SK-N-SH treated with all-trans-retinoic acid at 6 μM for 48 hours (cell line): ENCODE measurements around the gene MRPL38.

Experiments used
- ATAC-seq: fragments of 200-7000 bp; cut with Tn5 transposase; 3 replicates; pipeline ENCODE4 v1.9.1; 2020; ENCODE audit warnings: mild to moderate bottlenecking, moderate library complexity
- ARNTL ChIP-seq: fragments of 450-650 bp; formaldehyde crosslinking; IDR thresholded peaks from 2 replicates; pipeline ENCODE4 v1.5.0; 2020; ENCODE audit warnings: low read depth, mild to moderate bottlenecking, moderate library complexity, borderline replicate concordance
- BACH2 ChIP-seq: fragments of 250-450 bp; sonication (Bioruptor Pico); IDR thresholded peaks from 2 replicates; pipeline ENCODE4 v1.9.0; 2021; ENCODE audit warnings: mild to moderate bottlenecking, borderline replicate concordance
- CREB5 ChIP-seq: fragments of 250-450 bp; sonication (Bioruptor Pico); IDR thresholded peaks from 2 replicates; pipeline ENCODE4 v1.5.1; 2020; ENCODE audit warnings: low read depth, mild to moderate bottlenecking, moderate library complexity
- CSDC2 ChIP-seq: fragments of 250-450 bp; sonication (Bioruptor Pico); IDR thresholded peaks from 2 replicates; pipeline ENCODE4 v1.5.0; 2020; ENCODE audit warnings: mild to moderate bottlenecking, moderate library complexity
- ESRRG ChIP-seq: fragments of 250-450 bp; sonication (Bioruptor Pico); IDR thresholded peaks from 2 replicates; pipeline ENCODE4 v1.6.1; 2021; ENCODE audit warnings: mild to moderate bottlenecking
- GLIS3 ChIP-seq: fragments of 250-450 bp; sonication (Bioruptor Pico); IDR thresholded peaks from 2 replicates; pipeline ENCODE4 v1.5.0; 2020; ENCODE audit warnings: mild to moderate bottlenecking, moderate library complexity
- ISL1 ChIP-seq: fragments of 250-450 bp; sonication (Bioruptor Pico); IDR thresholded peaks from 2 replicates; pipeline ENCODE4 v2.1.2; 2022; ENCODE audit warnings: mild to moderate bottlenecking, moderate library complexity
- OSR1 ChIP-seq: fragments of 250-450 bp; sonication (Bioruptor Pico); IDR thresholded peaks from 2 replicates; pipeline ENCODE4 v1.8.0; 2022; ENCODE audit warnings: moderate library complexity, mild to moderate bottlenecking, inconsistent platforms
- PATZ1 ChIP-seq: fragments of 250-450 bp; sonication (Bioruptor Pico); IDR thresholded peaks from 2 replicates; pipeline ENCODE4 v1.8.0; 2020; ENCODE audit warnings: mild to moderate bottlenecking, moderate library complexity, borderline replicate concordance
- POU6F1 ChIP-seq: fragments of 250-450 bp; sonication (Bioruptor Pico); IDR thresholded peaks from 2 replicates; pipeline ENCODE4 v1.8.0; 2021; ENCODE audit warnings: low read depth, mild to moderate bottlenecking, moderate library complexity, borderline replicate concordance
- PPARA ChIP-seq: fragments of 250-450 bp; sonication (Bioruptor Pico); IDR thresholded peaks from 2 replicates; pipeline ENCODE4 v1.5.0; 2020; ENCODE audit warnings: mild to moderate bottlenecking, borderline replicate concordance
- RARB ChIP-seq: fragments of 250-450 bp; sonication (Bioruptor Pico); IDR thresholded peaks from 2 replicates; pipeline ENCODE4 v1.8.0; 2021; ENCODE audit warnings: mild to moderate bottlenecking, moderate library complexity
- SNAI2 ChIP-seq: fragments of 250-450 bp; sonication (Bioruptor Pico); IDR thresholded peaks from 2 replicates; pipeline ENCODE4 v1.5.0; 2020; ENCODE audit warnings: mild to moderate bottlenecking, moderate library complexity
- TOX ChIP-seq: fragments of 250-450 bp; sonication (Bioruptor Pico); IDR thresholded peaks from 2 replicates; pipeline ENCODE4 v1.8.0; 2021; ENCODE audit warnings: mild to moderate bottlenecking, moderate library complexity, borderline replicate concordance
- TSHZ2 ChIP-seq: fragments of 250-450 bp; sonication (Bioruptor Pico); IDR thresholded peaks from 2 replicates; pipeline ENCODE4 v1.5.0; 2020; ENCODE audit warnings: mild to moderate bottlenecking, moderate library complexity
- ZC3H10 ChIP-seq: fragments of 250-450 bp; sonication (Bioruptor Pico); IDR thresholded peaks from 2 replicates; pipeline ENCODE4 v1.5.1; 2021; ENCODE audit warnings: mild to moderate bottlenecking, moderate library complexity
- ZFP3 ChIP-seq: fragments of 250-450 bp; sonication (Bioruptor Pico); IDR thresholded peaks from 2 replicates; pipeline ENCODE4 v1.5.0; 2020; ENCODE audit warnings: mild to moderate bottlenecking, moderate library complexity
- ZFP30 ChIP-seq: fragments of 450-650 bp; formaldehyde crosslinking; IDR thresholded peaks from 2 replicates; pipeline ENCODE4 v1.5.0; 2022; ENCODE audit warnings: mild to moderate bottlenecking, moderate library complexity
- ZNF70 ChIP-seq: fragments of 450-650 bp; formaldehyde crosslinking; IDR thresholded peaks from 2 replicates; pipeline ENCODE4 v1.5.0; 2020; ENCODE audit warnings: mild to moderate bottlenecking, moderate library complexity
- ZNF8 ChIP-seq: fragments of 450-650 bp; formaldehyde crosslinking; IDR thresholded peaks from 2 replicates; pipeline ENCODE4 v1.5.0; 2020; ENCODE audit warnings: mild to moderate bottlenecking, moderate library complexity

Gene MRPL38

GRCh38 chr17:75945211-75945610 is 40.5 kb upstream of the MRPL38 start:
- TF ChIP-seq RARB (CRISPR knock-in tag) (no peak), ZNF8 (no peak), ZFP3 (no peak), ESRRG (no peak), SNAI2 (CRISPR knock-in tag) (no peak), GLIS3 (CRISPR knock-in tag) (no peak), PPARA (CRISPR knock-in tag) (no peak), ARNTL (no peak), OSR1 (no peak), PATZ1 (no peak), CSDC2 (no peak), ZC3H10 (CRISPR knock-in tag) (no peak), TOX (no peak), ZFP30 (CRISPR knock-in tag) (no peak), CREB5 (CRISPR knock-in tag) (no peak), ISL1 (CRISPR knock-in tag) (no peak), POU6F1 (CRISPR knock-in tag) (no peak)
- ATAC-seq: no peak

GRCh38 chr17:75943491-75943890 is 38.8 kb upstream of the MRPL38 start:
- no peak for TF ChIP-seq ZNF8
- TF ChIP-seq SNAI2 (CRISPR knock-in tag): no peak
- no peak for ATAC-seq

GRCh38 chr17:75942473-75942872 is 37.8 kb upstream of the MRPL38 start:
- TF ChIP-seq ISL1 (CRISPR knock-in tag) (no peak), TSHZ2 (no peak), BACH2 (CRISPR knock-in tag) (no peak), OSR1 (no peak), RARB (CRISPR knock-in tag) (no peak), CREB5 (CRISPR knock-in tag) (no peak), PPARA (CRISPR knock-in tag) (no peak), ZC3H10 (CRISPR knock-in tag) (no peak), ZNF70 (CRISPR knock-in tag) (no peak), POU6F1 (CRISPR knock-in tag) (no peak), ZNF8 (no peak), ESRRG (no peak), TOX (no peak), CSDC2 (no peak), ZFP3 (no peak), PATZ1 (no peak)
- no peak for ATAC-seq
